HG03095 (cell line): ENCODE measurements around the gene FXYD6.
"Not testable (repeated sequence)": the region's sequence is repeated elsewhere in the genome, so short reads cannot be mapped to it uniquely, and the experiment has no call there.

Experiments used
- ATAC-seq: cut with Tn5 transposase; IDR thresholded peaks from one replicate; pipeline ENCODE4 v1.9.1; 2021; ENCODE audit warnings: moderate library complexity; ENCODE audit not compliant: unreplicated experiment

Gene FXYD6

GRCh38 chr11:117819096-117820040 lies 57.1 kb downstream of the FXYD6 start:
- ATAC-seq, result no peak

- ATAC-seq, result peak; percentile 9
These were observed 58.2 kb downstream of the FXYD6 start for GRCh38 chr11:117818041-117818873.

DNA sequence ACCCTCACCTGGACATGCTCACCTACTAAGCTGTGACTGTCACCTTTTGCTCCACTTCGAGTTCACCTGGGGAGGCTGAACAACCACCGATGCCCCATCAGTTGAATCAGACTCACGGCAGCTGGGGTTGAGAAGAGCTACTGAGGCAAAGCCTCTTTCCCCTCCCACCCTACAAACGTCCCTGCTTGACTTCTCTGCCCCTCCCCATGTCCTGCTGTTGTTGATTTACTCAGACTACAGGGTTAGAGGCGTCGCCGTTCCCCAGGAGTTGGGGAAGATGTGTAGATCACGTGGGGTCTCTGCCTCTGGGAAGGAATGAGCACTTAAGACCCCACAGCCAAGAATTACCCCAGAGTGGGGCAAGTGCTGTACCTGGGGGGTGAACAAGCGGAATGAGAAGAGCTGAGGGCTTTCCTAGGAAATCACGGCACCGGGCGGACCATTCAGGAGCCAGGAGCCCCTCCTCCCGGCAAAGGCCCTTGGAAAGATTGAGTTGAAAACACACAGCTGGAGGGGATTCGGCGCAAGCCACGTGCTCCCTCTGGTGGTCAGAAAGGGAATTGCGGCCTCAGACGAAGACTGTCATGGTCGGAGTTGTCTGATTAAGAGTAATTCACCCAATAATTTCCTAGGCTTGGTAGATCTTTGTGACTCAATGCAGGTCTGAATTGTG lies 59.0 kb downstream of the FXYD6 start:
- ATAC-seq, result peak; percentile 30

- no peak for ATAC-seq
These were observed 59.6 kb downstream of the FXYD6 start for GRCh38 chr11:117816846-117817367.

GRCh38 chr11:117816151-117816741 lies 60.2 kb downstream of the FXYD6 start:
- no peak for ATAC-seq

DNA sequence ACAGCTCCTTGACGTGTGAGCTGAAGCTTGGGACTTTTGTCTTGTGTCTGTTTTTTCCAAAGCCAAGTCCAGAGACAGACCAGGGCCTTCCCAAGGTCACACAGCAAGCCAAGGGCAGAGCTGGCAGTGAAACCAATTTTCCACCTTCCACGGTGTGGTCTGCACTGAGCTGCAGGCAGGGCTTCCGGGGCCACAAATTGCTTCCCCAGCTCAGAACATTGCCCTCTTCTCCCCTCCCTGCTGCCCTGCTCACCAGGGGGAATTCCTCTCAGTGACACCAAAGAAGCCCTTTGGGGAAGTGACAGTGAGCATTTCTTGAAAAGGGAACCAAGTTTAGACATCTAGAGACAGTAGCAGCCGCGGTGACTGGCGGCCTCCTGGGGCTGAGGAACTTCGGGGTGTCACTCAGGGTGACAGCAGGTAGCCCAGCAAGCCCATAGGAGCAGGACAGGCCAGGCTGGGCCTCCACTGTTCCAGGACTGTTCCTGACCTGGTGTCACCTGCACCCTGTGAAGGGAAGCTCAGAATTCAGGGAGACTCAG lies 61.1 kb downstream of the FXYD6 start:
- ATAC-seq, result peak; percentile 58

- peak; percentile 33 for ATAC-seq
These were observed 61.6 kb downstream of the FXYD6 start for GRCh38 chr11:117814766-117815261.

- ATAC-seq, result no peak
These were observed 62.2 kb downstream of the FXYD6 start for GRCh38 chr11:117814204-117814765.

DNA sequence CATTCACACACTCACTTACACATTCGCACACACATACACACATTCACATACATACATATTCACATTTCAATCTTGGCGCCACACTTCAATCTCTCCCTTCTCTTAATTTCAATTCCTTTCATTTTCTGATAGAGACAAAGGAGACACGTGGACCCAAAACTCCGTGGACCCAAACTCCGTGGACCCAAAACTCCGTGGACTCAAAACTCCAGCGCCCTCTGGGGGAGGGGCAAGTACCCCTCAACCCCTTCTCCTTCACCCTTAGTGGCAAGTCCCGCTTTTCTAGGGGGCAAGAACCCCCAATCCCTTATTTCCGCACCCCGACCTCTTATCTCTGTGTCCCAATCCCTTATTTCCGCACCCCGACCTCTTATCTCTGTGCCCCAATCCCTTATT lies 66.4 kb downstream of the FXYD6 start:
- not testable (repeated sequence) for ATAC-seq

DNA sequence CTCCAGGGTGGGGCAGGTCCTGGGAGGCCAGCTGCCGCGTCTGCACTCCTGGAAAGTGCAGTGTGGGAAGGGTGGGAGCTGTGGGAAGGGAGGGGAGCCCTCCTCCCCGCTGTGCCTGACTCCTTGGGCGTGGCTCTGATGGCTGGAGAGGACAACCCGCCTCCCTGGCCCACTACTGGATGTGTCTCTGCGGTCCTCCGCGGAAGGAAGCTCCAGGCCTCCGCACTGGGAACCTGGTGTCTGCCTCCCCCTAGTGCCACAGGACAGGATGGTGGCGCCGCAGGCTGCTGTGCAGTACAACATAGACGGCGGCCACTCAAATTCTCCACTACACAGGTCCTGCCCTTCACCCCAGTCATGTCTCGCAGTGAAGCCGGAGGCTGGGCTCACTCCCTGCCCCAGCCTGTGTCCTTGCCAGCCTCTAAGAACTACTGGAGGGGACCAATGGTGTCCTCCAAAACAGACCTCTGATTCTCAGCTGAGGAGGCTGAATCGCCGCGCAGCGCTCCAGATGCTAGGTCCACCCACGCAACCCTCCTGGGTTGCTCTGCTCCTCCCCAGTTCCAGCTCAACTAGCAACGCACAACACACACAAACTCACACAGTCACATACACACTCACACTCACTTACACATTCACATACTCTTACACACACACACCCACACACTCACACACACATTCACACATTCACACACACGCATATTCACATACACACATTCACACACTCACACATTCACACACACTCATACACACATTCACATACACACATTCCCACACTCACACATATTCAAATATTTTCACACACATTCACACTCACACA lies 67.0 kb downstream of the FXYD6 start:
- ATAC-seq, result peak; percentile 69

DNA sequence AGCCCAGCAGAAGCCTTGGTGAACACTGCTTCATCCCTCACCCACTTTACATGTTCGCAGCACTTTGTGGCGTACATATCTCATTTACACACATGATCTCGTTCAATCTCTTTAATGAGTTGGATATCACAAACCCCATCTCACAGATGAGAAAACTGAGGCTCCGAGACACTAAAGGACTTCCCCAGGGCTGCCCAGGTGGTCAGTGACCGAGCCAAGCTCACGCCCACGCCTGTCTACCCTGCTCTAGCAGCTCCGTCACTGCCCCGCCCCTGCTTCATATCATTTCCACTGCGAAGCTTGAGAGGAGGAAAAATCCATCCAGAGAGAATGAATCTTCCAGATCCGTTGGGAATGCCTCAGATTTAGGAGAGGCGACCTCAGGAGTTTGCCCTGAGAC lies 67.7 kb downstream of the FXYD6 start:
- no peak for ATAC-seq

GRCh38 chr11:117807482-117808327 lies 68.8 kb downstream of the FXYD6 start:
- ATAC-seq, result no peak

GRCh38 chr11:117806846-117807245 lies 69.6 kb downstream of the FXYD6 start:
- ATAC-seq, result no peak

GRCh38 chr11:117805045-117805444 lies 71.4 kb downstream of the FXYD6 start:
- ATAC-seq, result no peak

GRCh38 chr11:117803896-117804295 lies 72.6 kb downstream of the FXYD6 start:
- ATAC-seq, result no peak

GRCh38 chr11:117799634-117800033 lies 76.8 kb downstream of the FXYD6 start:
- ATAC-seq, result no peak

- no peak for ATAC-seq
These were observed 79.5 kb downstream of the FXYD6 start, which contains the start of gene DSCAML1 for GRCh38 chr11:117796872-117797529. TSS of gene DSCAML1 (minus strand) at chr11:117797216. CDS start at chr11:117797079, 137 bp downstream.
